ENCODE measurements around the gene SPINT1. TPM values are rescaled to one million over a fixed set of nuclear protein-coding genes. Genes with fewer than 3 reads are reported as not detected.

SPINT1 gene
- total RNA-seq, 3 donors from 2014 or later: 167 to 415 (median 324) TPM

DNA sequence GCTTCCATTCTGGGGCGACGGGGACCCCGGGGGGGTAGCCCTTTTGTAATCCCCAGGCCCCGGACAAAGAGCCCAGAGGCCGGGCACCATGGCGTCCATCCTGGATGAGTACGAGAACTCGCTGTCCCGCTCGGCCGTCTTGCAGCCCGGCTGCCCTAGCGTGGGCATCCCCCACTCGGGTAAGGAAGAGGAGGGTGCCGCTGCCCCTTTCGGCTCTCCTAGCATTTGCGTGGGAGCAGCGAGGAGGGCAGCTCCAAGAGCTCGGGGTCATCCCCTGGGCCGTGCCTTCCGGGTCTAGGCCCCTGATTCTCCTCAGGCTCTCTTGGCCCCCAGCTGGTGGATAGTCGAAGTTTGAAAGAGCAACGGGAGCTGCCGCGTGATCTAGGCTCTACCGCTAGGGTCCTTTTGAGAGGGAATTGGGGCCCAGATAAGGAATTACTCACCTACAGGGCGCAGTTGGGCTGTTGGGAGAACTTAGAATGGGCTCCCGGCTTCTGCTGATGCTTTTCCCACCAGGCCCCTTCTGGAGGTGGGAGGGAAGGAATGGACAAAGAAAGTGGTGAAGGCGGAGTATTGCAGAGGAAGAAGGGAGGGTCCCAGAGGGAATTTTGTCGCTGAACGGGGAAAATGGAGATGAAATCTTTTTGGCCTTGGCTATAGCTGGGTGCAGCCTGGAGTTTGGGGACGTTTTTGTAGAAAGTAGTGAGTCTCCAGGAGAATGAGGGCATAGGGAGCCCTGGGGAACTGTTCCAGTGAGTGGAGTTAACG, 51.0 kb downstream of the SPINT1 start:
- intact Hi-C loops (cut with DNase I, micrococcal nuclease): loop anchor here in 1 of 2 donors (5.0 kb wide), 1 partner anchor 38 kb away; no protein-coding TSS in a partner anchor
- H3K9me3 ChIP-seq: no peaks in the 10 kb centered on the region
- H3K4me3 ChIP-seq: peak overlapping the region; percentile 54
- H3K36me3 ChIP-seq (ENCODE audit: low read depth): no peaks in the 10 kb centered on the region
- peak; percentile 65 to 77 (median 71) for DNase-seq
- peaks cover 11% of the 10 kb centered on the region for H3K4me1 ChIP-seq (ENCODE audit: low read depth)
- TF ChIP-seq, protein P1, sequence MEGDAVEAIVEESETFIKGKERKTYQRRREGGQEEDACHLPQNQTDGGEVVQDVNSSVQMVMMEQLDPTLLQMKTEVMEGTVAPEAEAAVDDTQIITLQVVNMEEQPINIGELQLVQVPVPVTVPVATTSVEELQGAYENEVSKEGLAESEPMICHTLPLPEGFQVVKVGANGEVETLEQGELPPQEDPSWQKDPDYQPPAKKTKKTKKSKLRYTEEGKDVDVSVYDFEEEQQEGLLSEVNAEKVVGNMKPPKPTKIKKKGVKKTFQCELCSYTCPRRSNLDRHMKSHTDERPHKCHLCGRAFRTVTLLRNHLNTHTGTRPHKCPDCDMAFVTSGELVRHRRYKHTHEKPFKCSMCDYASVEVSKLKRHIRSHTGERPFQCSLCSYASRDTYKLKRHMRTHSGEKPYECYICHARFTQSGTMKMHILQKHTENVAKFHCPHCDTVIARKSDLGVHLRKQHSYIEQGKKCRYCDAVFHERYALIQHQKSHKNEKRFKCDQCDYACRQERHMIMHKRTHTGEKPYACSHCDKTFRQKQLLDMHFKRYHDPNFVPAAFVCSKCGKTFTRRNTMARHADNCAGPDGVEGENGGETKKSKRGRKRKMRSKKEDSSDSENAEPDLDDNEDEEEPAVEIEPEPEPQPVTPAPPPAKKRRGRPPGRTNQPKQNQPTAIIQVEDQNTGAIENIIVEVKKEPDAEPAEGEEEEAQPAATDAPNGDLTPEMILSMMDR (IDR thresholded peaks at IDR 0.05): peak; percentile 32
- peak; percentile 57 for ATAC-seq

DNA sequence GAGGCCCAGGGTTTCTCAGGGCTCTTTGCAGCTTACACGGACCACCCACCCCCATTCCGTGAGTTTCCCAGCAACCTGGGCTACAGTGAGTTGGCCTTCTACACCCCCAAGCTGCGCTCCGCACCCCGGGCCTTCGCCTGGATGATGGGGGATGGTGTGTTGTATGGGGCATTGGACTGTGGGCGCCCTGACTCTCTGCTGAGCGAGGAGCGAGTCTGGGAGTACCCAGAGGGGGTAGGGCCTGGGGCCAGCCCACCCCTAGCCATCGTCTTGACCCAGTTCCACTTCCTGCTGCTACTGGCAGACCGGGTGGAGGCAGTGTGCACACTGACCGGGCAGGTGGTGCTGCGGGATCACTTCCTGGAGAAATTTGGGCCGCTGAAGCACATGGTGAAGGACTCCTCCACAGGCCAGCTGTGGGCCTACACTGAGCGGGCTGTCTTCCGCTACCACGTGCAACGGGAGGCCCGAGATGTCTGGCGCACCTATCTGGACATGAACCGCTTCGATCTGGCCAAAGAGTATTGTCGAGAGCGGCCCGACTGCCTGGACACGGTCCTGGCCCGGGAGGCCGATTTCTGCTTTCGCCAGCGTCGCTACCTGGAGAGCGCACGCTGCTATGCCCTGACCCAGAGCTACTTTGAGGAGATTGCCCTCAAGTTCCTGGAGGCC, 55.8 kb downstream of the SPINT1 start:
- TF ChIP-seq, protein P1 (IDR thresholded peaks at IDR 0.05): no peak
- DNase-seq: no peak
- intact Hi-C loops (cut with DNase I, micrococcal nuclease): loop anchor here (5.0 to 10.0 kb wide), 2 partner anchors 123 to 285 kb away; no protein-coding TSS in a partner anchor
- no peaks in the 10 kb centered on the region for H3K36me3 ChIP-seq (ENCODE audit: low read depth)
- peaks cover 2% of the 10 kb centered on the region for H3K4me1 ChIP-seq (ENCODE audit: low read depth)
- no peak for ATAC-seq
- no peak overlapping the region for H3K4me3 ChIP-seq
- H3K9me3 ChIP-seq: no peaks in the 10 kb centered on the region

DNA sequence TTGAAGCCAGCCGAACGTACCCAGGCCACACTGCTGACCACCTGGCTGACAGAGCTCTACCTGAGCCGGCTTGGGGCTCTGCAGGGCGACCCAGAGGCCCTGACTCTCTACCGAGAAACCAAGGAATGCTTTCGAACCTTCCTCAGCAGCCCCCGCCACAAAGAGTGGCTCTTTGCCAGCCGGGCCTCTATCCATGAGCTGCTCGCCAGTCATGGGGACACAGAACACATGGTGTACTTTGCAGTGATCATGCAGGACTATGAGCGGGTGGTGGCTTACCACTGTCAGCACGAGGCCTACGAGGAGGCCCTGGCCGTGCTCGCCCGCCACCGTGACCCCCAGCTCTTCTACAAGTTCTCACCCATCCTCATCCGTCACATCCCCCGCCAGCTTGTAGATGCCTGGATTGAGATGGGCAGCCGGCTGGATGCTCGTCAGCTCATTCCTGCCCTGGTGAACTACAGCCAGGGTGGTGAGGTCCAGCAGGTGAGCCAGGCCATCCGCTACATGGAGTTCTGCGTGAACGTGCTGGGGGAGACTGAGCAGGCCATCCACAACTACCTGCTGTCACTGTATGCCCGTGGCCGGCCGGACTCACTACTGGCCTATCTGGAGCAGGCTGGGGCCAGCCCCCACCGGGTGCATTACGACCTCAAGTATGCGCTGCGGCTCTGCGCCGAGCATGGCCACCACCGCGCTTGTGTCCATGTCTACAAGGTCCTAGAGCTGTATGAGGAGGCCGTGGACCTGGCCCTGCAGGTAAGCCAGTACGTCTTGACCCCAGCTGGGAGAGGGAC, 56.6 kb downstream of the SPINT1 start:
- TF ChIP-seq, protein P1 (IDR thresholded peaks at IDR 0.05): no peak
- Histone ChIP-seq H3K9me3 (no peaks in the 10 kb centered on the region), H3K4me1 (ENCODE audit: low read depth) (peaks cover 2% of the 10 kb centered on the region), H3K36me3 (ENCODE audit: low read depth) (no peaks in the 10 kb centered on the region), H3K4me3 (no peak overlapping the region)
- intact Hi-C loops (cut with DNase I, micrococcal nuclease): loop anchor here (5.0 to 10.0 kb wide), 2 partner anchors 122 to 284 kb away; no protein-coding TSS in a partner anchor
- DNase-seq: no peak
- ATAC-seq: no peak

DNA sequence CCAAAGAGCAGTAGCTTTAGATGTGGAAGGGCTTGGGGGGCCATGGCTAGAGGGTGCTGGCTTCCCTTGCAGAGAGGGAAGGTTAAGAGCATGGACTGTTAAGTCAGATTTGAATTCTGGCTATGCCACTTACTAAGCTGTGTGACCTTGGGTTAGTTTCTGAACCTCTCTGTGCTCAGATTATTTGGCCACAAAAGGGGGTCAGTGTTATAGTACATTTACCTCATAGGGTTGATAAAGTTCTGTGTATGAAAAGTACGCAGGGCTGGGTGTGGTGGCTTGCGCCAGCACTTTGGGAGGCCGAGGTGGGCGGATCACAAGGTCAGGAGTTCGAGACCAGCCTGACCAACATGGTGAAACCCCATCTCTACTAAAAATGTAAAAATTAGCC, 57.2 kb downstream of the SPINT1 start:
- no peaks in the 10 kb centered on the region for H3K36me3 ChIP-seq (ENCODE audit: low read depth)
- no peak overlapping the region for H3K4me3 ChIP-seq
- H3K4me1 ChIP-seq (ENCODE audit: low read depth): peaks cover 4% of the 10 kb centered on the region
- H3K9me3 ChIP-seq: no peaks in the 10 kb centered on the region
- DNase-seq (no peak), ATAC-seq (no peak)
- TF ChIP-seq, protein P1 (IDR thresholded peaks at IDR 0.05): no peak
- intact Hi-C loops (cut with DNase I, micrococcal nuclease): loop anchor here (5.0 to 10.0 kb wide), 2 partner anchors 121 to 284 kb away; no protein-coding TSS in a partner anchor

Measured in mucosa of descending colon (tissue), 3 donors.